A673 (cell line): ENCODE data around the gene CLEC4M. TPM values are rescaled to one million over a fixed set of nuclear protein-coding genes. Genes with fewer than 3 reads are reported as not detected.

Experiments used
- BruUV-seq: library from RNA; stranded (reverse); fragments of 400-500 nt; replicated peaks from 2 replicates; lab custom pipeline; 2021; lab: Mats Ljungman, UMichigan
- CTCF ChIA-PET: fragments of 300-600 bp; sonication (Branson Sonifier 250); formaldehyde crosslinking; loops from one replicate; lab custom pipeline; 2022; ENCODE audit warnings: antibody characterized with exemption; lab: Charles Lee
- POLR2A ChIA-PET: fragments of 300-600 bp; sonication (Branson Sonifier 250); formaldehyde crosslinking; loops from one replicate; lab custom pipeline; 2022; ENCODE audit warnings: antibody characterized with exemption; ENCODE audit not compliant: low non-redundant PET; lab: Charles Lee
- DNase-seq: peaks from one replicate; pipeline ENCODE4 v3.0.0-alpha.2; 2015; ENCODE audit warnings: low spot score
- H3K27ac ChIP-seq: fragments of 200-600 bp; sonication (generic); 2 replicates; pipeline ENCODE4 v1.5.1; 2016; ENCODE audit warnings: mixed run types, low read depth, mild to moderate bottlenecking, mixed read lengths, antibody characterized with exemption, low read length; ENCODE audit not compliant: poor library complexity, severe bottlenecking
- H3K27me3 ChIP-seq: fragments of 200-600 bp; sonication (generic); replicated peaks from 2 replicates; pipeline ENCODE4 v1.6.1; 2017; ENCODE audit warnings: mixed run types, low read depth, mild to moderate bottlenecking, mixed read lengths, antibody characterized with exemption, low read length; ENCODE audit not compliant: insufficient read depth, poor library complexity
- H3K36me3 ChIP-seq: fragments of 200-600 bp; sonication (generic); 2 replicates; pipeline ENCODE4 v1.6.1; 2016; ENCODE audit warnings: mixed run types, mild to moderate bottlenecking, mixed read lengths, antibody characterized with exemption, low read length; ENCODE audit not compliant: insufficient read depth, poor library complexity, severe bottlenecking
- H3K4me1 ChIP-seq: fragments of 200-600 bp; sonication (generic); 2 replicates; pipeline ENCODE4 v1.6.1; 2017; ENCODE audit warnings: mixed run types, mild to moderate bottlenecking, mixed read lengths, antibody characterized with exemption, low read length; ENCODE audit not compliant: insufficient read depth, poor library complexity, severe bottlenecking
- H3K4me3 ChIP-seq: fragments of 200-600 bp; sonication (generic); 2 replicates; pipeline ENCODE4 v1.5.1; 2016; ENCODE audit warnings: low read depth, mixed run types, mild to moderate bottlenecking, mixed read lengths, low read length; ENCODE audit not compliant: poor library complexity, severe bottlenecking
- H3K9me3 ChIP-seq: fragments of 200-600 bp; sonication (generic); 2 replicates; pipeline ENCODE4 v1.6.1; 2016; ENCODE audit warnings: mixed run types, low read depth, mild to moderate bottlenecking, mixed read lengths, antibody characterized with exemption, low read length; ENCODE audit not compliant: poor library complexity, severe bottlenecking
- EZH2 ChIP-seq: fragments of 200-600 bp; sonication (generic); IDR thresholded peaks from 2 replicates; pipeline ENCODE4 v1.6.1; 2017; ENCODE audit warnings: borderline replicate concordance, low read depth, mild to moderate bottlenecking, mixed read lengths, antibody characterized with exemption, low read length; ENCODE audit not compliant: poor library complexity, severe bottlenecking
- intact Hi-C: fragments of 100-400 bp; cut with micrococcal nuclease; formaldehyde crosslinking; loops from one replicate; pipeline ENCODE4 v1.10.0; 2022; ENCODE audit not compliant: unreplicated experiment
- total RNA-seq: library from RNA; stranded (reverse); gene quantifications from 2 replicates; pipeline ENCODE4 v1.2.3, GENCODE V29; 2021
- TF ChIP-seq, protein P1 (sequence below): fragments of 300-800, 200-600 bp; sonication (generic); conservative IDR thresholded peaks from 2 replicates; pipeline ENCODE4 v1.5.1; 2017; ENCODE audit warnings: low read depth, mild to moderate bottlenecking, antibody characterized with exemption, low read length, moderate library complexity, mixed read lengths

The CLEC4M gene
- total RNA-seq, 1 experiment from 2014 or later, result not detected

DNA sequence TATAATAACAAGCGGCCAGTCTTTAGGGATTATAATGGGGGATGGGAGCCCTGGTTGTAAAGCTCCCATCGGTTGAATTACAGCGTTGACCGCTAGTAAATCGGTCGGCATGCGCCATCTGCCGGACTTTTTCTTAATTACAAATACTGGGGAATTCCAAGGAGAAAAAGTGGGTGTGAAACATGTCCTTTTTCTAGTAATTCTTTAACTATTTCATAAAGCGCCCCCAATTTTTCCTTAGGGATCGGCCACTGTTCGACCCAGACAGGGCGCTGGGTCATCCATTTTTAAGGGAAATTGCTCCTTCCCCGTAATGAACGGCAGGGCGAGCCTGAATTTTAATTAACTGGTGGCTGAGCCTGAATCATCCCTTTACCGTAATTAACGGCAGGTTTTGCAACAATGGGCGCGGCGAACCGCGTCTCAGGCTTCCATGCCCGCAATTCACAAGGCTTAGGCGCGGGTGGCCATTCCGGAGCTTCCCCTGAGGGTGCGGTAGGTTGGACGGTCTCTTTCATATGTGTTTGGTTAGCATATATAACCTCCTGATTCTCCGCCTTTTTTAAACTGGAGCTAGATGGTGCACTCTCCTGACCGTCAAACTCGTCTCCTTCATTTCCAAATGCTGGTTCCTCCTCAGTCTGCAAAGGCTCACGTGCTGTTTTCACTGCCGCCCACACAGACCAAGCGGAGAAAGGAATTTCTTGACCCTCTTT is 36.8 kb downstream of the CLEC4M start:
- no peak for TF ChIP-seq EZH2
- TF ChIP-seq, protein P1, sequence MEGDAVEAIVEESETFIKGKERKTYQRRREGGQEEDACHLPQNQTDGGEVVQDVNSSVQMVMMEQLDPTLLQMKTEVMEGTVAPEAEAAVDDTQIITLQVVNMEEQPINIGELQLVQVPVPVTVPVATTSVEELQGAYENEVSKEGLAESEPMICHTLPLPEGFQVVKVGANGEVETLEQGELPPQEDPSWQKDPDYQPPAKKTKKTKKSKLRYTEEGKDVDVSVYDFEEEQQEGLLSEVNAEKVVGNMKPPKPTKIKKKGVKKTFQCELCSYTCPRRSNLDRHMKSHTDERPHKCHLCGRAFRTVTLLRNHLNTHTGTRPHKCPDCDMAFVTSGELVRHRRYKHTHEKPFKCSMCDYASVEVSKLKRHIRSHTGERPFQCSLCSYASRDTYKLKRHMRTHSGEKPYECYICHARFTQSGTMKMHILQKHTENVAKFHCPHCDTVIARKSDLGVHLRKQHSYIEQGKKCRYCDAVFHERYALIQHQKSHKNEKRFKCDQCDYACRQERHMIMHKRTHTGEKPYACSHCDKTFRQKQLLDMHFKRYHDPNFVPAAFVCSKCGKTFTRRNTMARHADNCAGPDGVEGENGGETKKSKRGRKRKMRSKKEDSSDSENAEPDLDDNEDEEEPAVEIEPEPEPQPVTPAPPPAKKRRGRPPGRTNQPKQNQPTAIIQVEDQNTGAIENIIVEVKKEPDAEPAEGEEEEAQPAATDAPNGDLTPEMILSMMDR, result peak; percentile 78
- H3K4me3 ChIP-seq, result peak overlapping the region; percentile 27
- no TSS peak for BruUV-seq
- H3K9me3 ChIP-seq, result no peaks in the 10 kb centered on the region
- H3K36me3 ChIP-seq, result no peaks in the 10 kb centered on the region
- no peak overlapping the region for H3K27ac ChIP-seq
- H3K27me3 ChIP-seq, result peaks cover 25% of the 10 kb centered on the region
- peak; percentile 81 for DNase-seq
- ChIA-PET POLR2A (no interaction called here), CTCF (interaction anchor here (0.6 to 2.6 kb wide), 8 partner anchors 119 to 459 kb away, joined by 3 to 39 read pairs (median 5); partner anchors contain the start of gene TRAPPC5)
- intact Hi-C loops, result loop anchor here (1.0 to 5.0 kb wide), 5 partner anchors 119 to 697 kb away; partner anchors contain the start of gene TRAPPC5
- no peaks in the 10 kb centered on the region for H3K4me1 ChIP-seq

DNA sequence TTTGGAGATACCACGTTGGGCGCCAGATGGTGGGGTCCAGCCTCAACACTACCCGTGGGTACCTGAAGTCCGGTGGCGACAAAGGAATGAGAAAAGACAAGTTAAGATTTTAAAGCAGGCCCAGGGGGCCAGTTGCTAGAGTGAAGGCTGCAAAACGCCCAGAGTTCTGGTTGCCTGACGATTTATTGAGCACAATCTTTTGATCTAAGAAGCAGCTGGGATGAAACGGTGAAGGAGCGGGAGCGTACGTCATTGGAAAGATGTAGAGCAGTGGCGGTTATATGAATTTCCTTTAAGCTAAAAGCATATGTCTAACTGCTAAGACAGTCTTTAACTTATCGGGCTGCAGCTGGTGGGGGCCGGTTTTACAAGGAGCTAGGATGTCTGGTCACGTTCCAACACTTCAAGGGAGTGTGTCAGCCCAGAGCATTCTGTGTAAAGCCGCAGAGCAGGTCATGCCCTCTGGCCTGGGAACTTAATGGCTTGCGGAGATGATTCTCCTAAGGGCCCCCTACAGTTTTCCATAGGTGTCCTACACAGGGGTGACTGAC is 38.1 kb downstream of the CLEC4M start:
- TF ChIP-seq EZH2, result no peak
- TF ChIP-seq, protein P1, result no peak
- Histone ChIP-seq H3K36me3 (no peaks in the 10 kb centered on the region), H3K27me3 (peaks cover 27% of the 10 kb centered on the region), H3K27ac (no peak overlapping the region), H3K4me3 (no peak overlapping the region), H3K4me1 (no peaks in the 10 kb centered on the region), H3K9me3 (no peaks in the 10 kb centered on the region)
- ChIA-PET POLR2A (no interaction called here), CTCF (interaction anchor here (2.6 kb wide), 1 partner anchor 233 kb away, joined by 39 read pairs; no protein-coding TSS in a partner anchor)
- no TSS peak for BruUV-seq
- intact Hi-C loops, result loop anchor here (5.0 kb wide), 2 partner anchors 149 to 699 kb away; no protein-coding TSS in a partner anchor
- DNase-seq, result no peak

DNA sequence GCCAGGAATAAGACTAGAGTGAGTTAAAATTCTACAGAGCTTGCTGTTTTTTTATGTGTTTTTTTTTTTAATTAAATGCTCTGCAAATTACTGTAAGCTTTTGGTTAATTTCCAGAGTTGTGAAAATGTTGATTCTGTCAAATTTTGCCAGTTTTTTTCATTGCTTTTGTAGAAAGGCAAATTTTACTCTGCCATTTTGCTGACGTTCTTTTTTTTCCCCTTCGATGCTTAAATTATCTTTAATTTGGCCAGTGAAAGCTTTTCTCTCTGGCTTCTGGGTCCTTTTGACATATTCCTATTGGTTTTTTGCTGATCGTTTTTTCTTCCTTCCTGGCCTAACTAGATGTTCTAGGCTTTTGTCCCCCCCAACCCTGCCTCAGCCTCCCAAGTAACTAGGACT is 43.2 kb downstream of the CLEC4M start:
- intact Hi-C loops, result no loop called here

More for the DNA sequence above, 43.2 kb downstream of the CLEC4M start:
- H3K36me3 ChIP-seq, result no peaks in the 10 kb centered on the region
- no peak overlapping the region for H3K27ac ChIP-seq
- H3K27me3 ChIP-seq, result peaks cover 15% of the 10 kb centered on the region
- DNase-seq, result no peak
- no peaks in the 10 kb centered on the region for H3K4me1 ChIP-seq
- no peaks in the 10 kb centered on the region for H3K9me3 ChIP-seq
- TF ChIP-seq EZH2, result no peak
- TF ChIP-seq, protein P1, result no peak
- ChIA-PET POLR2A (no interaction called here), CTCF (interaction anchor here (1.1 kb wide), 1 partner anchor 125 kb away, joined by 3 read pairs; the partner anchor contains the start of gene TRAPPC5)
- no peak overlapping the region for H3K4me3 ChIP-seq
- no TSS peak for BruUV-seq
